Activated CD4-positive, alpha-beta T cell treated with anti-CD3 and anti-CD28 coated beads for 4 hours (primary cell): ENCODE measurements around the gene AOPEP.

Experiments used
- DNase-seq, 2 donors: peaks; one replicate each; pipeline ENCODE4 v3.0.0-alpha.2; 2020

AOPEP gene

DNA sequence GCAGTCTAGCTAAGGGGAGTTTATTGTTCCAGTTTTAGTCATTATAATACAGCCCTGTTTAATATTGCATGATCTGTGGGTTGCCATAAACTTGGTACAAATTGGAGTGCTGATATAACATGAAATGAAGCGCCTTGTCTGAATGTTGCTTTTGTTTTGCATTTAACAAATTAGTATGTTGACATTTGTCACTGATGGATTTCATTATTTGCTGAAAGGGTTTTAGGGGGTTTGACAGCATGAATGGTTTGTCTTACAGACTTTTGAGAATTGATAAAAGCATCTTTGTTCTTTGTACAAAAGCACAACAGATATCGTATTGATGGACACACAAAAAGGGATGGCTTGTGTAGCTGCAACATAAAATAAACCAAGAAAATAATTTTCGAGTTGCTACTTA, 178.3 kb downstream of the AOPEP start:
- DNase-seq: no peak

DNA sequence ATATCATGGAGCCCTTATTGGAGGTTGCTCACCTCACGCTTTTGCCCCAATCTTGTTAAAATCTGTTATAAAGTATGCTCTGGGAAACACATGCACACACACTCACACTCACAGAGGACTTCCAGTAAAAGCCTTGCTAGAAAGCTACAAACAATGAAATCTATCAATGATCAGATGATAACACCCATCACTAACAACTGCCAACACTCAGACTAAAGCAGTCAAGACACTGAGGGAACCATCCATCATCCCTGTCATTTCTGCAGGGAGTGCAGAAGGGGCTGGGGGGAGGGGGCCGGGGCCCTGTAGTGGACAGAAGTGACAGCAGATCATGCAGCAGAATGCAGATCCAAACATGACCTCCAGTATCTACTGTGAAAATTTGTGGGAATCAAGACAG, 179.1 kb downstream of the AOPEP start:
- DNase-seq: no peak

DNA sequence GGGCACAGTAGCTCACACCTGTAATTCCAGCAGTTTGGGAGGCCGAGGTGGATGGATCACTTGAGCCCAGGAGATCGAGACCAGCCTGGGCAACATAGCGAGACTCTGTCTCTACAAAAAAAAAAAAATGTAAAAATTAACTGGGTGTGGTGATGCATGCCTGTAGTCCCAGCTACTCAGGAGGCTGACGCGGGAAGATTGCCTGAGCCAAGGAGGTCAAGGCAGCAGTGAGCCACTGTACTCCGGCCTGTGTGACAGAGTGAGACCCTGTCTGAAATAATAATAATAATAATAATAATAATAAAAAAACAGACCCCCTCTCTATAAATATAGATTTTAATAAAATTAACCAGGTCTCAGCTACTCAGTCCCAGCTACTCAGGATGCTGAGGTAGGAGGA, 179.7 kb downstream of the AOPEP start:
- no peak for DNase-seq

DNA sequence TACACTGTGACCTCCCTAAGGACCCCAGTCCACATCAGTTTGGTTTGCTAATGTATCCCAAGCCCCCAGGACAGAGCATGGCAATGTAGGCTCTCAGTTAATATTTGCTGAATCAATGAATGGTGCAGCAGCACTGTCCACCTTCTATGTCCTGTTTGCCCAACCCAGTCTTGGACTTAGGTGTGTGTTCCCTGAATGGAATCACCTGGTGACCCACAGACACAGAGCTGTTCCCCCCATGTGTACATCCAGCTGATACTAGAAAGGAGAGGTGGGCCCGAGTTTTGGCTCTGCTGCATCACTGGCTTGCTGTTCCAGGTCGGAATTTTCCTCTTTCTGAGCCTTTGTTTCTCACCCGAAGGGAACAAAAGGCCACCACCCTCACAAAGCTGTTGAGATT, 180.2 kb downstream of the AOPEP start:
- no peak for DNase-seq

DNA sequence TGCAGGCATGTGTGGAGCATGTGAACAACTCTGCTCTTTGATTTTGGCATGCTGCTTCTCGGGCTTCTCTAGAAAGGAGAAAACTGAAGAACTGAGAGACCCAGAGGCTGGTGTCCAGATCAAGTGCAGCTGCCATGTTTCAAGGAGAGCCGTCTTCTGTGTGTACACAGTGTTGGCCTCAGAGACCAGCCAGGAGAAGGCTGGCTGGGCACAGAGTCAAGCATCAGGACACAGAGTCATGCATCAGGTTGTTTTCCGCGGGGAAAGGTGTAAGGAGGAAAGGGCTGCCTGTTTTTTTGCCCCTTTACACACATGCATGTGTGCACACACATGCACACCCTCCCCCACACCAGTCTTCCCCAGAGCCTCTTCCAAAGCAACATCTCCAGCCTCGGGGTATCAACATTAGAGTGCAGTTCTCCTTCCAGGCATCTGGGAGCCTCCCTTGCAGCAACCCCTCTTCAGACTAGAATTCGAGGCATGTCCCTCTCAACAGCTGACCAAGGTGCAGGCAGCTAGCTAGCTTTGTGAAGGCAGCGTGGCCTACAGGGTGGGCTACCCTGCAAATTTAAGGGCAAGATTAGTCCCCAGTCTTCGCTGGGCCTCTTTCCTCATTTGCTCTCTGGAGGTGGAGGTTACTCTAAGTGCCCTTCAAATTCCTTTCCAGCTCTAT, 180.9 kb downstream of the AOPEP start:
- DNase-seq: no peak

DNA sequence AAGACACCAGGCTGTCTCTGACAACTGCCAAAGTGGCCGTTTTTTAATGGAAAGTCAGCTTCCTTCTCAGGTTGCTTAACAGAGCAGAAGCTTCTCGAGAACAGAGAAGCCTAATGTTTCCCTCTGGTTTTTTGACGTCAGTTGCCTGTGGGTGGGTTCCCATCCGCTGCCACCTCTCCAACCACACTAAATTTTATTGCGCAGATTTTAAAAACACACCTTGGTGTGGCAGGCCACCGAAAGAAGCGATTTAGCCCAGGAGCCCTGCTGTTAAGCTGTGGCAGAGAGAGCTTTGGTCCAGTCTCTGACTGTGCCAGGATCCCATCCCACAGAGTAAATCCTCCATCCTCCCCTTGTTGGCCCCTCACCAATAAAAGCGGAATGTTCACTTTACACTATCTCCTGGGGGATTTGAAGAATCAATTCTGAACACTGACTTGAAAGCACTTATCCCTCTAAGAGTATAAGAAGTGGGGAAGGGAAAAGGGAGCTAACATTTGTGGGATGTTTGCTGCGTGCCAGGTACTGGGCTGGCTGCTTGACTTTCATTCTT, 181.6 kb downstream of the AOPEP start:
- DNase-seq: no peak

DNA sequence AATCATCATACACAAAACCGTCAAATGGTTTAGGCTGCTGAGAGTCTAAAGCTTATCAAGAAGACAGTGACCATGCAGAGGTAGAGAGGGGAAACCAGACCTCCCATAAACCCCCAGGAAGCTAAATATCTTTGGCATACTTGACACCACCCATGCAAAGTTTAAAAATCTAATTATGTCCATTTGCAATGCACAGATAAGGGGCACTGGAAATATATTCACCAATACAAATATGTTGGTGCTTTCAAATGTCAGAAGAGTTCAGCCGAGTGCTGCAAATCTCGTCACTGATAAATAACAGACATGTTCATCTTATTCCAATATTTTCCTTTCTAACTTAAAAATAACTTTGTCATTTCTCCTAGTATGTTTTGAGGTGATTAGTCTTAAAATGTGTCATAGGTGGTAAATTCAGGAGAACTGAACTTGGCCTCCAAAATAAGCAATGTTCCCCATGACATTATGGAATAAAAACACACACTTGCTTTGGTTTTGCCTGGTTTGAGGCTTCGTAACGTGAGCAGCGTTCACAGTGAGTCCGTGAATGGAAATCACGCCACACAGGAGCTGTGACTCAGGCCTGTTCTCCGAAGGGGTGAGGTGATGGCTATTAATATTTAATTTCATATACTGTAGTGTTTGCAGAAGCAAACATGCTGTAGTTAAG, 182.2 kb downstream of the AOPEP start:
- DNase-seq: no peak

DNA sequence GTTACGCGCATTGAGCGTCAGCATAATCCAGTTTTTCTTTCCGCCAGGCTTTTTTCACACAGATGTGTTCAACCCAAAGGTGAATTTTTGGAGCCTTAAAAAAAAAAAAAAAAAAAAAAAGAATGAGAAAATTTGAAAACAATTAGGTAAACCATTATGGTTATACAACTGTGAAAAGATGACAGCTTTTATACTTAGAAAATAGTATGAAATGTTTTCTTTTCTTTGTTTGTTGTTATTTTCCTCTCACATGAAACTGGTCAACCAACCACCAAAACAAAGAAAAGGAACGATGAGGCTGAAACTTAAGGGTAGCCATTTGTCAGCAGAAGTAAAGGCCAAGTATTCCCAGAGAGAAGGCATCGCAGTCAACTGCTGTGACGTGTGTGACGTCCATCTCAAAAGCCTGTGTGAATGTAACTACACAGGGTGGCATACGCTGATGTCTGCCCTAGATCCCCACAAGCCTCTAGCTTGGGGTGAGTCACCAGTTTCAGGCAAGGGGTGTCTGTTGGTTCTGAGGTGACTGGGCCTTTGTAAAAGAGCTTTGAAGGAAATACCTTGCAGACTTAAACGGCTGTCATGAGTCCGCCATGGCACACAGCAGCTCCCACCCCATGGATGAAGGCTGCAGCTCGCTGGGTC, 182.9 kb downstream of the AOPEP start:
- DNase-seq: no peak

DNA sequence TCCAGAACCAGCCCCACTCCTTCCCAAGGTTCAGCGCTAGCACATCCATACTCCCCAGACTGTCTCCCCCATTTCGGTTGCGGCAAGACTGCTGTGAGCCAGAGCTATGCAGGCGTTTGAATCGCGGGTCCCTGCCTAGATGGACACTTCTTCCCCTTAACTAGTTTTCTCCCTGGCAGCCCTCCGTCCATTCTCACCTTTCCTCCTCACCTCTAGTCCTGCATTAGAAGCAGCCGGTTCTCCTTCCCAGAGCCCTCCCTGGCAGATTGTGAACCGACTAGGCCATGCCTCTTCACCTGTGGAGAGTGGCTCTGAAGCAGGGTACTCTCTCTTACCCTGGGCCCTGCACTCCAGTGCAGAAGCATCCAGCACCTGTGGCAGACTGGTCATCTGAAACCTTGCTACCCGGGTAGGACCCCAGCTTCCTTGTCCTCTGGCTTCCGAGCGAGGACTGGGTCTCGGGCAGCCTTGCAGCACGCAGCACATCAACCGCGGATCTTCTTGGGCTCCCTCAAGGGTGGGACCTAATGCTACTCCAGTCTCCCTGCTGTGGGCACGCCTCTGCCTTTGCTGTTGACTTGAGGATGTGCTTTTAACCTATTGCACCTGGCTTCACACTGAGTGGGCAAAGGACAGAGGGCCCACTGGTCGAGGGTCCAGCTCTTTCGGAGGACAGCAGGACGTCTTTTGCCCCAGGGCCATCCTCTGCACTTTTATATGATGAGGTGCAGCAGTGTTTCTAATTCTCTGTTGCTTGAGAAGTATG, 183.6 kb downstream of the AOPEP start:
- DNase-seq: no peak

DNA sequence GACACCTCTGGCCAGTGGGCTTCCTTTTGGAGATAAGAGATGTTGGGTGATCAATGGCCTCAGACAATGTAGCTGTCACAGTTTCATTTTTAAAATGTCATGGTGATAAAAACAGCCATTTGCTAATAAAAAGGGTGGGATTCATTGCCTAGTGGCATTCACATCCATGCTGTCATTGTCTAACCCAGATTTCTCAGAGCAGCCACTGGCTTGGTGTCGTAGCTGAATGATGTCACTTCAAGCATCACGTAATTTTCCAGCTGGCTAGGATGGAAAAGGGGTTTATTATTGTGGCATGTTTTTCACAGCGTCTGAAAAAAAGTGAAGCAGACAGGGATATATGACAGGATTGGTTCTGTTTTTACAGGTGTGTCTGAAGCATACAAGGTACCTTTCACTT, 184.7 kb downstream of the AOPEP start:
- no peak for DNase-seq

DNA sequence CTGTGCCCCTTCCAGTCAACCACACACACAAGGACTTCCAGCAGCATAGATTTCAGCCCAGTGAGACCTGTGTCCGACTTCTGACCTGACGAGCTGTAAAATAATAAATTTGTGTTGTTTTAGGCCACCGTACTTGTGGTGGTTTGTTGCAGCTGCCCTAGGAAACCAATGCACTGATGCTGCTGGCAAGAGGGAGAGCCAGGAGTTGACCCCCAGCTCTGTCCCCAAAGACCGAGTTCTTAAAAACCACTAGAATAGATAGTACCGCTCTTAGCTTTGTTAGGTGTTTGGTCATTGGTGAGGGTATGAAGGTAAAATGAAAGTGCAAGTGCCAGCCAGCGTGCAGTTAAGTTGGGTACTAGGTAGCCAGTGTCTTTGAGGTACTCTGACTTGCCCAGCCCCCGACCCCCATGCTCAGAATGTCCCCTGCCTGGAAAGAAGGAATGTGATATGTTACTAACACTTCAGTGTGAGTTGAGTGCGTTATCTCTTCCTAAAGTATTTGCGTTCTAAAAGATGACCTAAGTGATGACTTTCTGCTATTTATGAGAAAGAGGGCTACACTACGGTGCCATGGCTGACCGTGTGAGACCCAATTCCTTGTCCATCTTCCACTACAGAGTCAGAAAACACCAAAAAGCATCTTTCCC, 185.6 kb downstream of the AOPEP start:
- no peak for DNase-seq

DNA sequence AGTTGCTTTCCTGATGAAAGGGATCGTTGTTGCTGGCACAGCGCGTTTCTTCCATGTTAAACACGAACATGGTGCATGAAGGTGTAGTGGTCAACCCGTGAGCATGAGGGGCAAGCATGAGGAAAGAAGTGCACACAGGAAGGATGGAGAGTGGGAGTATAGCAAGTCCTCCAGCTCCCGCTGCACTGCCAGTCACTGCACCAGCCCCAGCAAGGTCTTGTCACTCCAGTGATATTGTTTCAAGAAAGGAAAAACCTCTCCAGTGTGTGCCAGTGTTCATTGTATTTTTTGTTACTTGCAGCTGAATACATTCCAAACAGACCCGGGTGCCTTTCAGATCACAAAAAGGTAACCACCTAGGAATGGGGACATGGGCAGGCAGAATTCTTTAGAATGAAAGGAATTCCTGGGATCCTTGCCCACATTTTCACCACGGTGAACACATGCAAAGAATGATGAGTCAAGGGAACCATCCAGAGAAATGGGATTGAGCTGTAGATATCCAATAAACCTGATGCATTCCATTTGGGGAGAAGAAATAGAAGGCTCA, 186.3 kb downstream of the AOPEP start:
- DNase-seq: no peak

DNA sequence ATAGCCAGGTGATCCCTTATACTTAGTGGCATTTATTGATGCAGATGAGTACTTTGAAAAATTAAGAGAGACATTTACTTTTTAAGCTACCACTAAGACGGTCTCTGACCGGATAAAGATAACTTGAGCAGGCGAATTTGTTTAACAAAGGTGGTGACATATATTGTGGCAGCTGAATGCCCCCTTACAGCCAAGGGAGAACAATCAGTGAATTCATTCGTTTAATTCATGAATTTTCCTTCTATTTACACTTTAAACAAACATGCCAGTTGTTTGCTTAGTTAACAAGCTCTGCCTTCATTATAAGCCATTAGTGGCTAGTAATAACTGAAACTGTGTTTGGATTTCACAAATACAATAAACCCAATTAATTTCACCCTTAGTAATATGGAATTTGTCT, 187.1 kb downstream of the AOPEP start:
- DNase-seq: no peak

DNA sequence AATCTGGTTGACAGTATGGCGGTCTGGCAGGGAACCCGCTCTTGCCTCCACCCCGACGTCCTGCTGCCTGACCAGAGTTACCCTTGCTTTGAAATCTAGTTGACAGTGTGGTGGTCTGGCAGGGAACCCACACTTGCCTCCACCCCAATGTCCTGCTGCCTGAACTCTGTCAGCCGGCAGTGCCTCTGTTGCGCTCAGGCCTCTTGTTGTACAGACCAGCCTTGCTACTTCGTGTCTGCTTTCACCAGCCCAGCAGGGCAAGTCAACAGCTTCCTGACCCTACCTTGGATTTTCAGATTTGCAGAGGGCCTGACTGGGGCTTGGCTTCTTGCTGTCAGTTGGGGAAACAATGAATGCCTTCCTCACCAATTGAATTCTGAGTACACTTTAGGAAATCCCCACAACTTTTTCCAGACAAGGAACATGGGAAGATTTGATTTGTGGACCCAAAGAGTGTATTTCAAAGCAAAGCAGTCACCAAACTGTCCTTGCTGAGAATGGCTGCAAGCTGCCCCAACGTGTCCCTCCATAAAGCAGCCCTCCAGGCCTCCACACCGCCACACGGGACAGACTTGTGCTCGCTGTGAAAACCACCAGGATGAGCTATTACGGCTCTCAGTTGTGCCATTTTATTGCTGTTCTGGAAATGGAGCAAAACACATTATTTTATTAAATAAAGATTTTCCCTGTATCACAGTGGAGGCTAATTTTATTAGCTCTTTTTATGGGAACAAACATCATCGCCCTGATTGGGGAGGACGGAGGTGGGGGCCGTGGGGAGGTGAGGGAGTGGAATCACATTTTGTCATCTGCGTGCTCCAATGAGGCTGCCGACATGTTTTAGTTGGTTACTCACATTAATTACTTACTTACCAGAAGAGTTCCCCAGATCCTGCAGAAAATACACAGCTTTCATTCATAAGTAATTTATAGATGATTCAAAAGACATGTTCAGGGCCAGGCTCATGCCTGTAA, 189.3 kb downstream of the AOPEP start:
- DNase-seq: no peak

DNA sequence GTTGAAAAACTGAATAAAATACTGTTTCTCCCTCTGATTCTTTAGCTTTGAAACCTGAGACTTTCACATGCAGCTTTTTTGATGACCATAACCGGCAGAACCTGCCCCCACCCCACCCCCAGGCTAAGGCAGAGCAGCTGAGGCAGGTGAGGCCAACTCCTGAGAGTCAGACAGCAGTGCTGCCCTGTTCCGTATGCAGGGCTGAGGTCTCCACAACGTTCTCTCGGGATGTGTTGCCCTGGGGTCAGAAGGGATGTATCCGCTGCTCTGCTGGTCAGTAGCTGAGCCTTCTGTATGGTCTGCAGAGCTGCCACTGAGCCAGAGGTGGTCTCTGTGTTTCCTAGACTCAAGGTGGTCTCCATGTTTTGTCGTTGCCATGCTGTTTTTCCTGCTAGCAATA, 190.5 kb downstream of the AOPEP start:
- DNase-seq: no peak

DNA sequence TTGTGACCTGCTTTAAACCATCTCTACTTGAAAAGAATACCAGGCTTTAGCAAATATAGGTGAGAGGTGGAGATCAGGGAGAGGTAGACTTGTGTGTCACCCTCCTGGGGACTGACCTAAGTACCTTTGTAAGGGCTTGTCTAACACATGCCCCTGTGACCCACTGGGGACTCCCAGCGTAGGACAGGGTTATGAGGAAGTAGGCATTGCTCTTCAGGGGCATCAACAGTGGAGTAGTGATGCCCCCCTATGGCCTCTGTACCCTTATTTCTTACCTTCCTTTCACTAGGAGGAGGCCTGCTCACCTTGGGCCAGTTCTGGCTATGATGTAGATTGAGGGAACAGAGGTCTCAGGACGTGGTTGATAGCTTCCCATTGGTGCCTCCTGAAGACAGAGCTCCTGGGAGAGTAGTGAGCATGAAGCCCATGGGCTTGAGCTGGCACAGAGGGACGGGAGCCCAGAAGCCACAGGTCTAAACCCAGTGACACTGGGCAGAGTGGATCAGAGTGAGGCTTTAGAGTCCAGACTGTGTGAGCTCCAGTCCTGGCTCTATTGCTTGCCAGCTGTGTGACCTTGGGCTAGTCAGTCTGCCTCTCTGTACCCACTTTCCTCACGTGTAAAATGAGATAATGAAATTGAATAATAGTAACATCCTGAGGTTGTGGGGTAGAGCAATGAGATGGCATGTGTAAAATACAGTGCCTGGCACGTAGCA, 191.7 kb downstream of the AOPEP start:
- no peak for DNase-seq

DNA sequence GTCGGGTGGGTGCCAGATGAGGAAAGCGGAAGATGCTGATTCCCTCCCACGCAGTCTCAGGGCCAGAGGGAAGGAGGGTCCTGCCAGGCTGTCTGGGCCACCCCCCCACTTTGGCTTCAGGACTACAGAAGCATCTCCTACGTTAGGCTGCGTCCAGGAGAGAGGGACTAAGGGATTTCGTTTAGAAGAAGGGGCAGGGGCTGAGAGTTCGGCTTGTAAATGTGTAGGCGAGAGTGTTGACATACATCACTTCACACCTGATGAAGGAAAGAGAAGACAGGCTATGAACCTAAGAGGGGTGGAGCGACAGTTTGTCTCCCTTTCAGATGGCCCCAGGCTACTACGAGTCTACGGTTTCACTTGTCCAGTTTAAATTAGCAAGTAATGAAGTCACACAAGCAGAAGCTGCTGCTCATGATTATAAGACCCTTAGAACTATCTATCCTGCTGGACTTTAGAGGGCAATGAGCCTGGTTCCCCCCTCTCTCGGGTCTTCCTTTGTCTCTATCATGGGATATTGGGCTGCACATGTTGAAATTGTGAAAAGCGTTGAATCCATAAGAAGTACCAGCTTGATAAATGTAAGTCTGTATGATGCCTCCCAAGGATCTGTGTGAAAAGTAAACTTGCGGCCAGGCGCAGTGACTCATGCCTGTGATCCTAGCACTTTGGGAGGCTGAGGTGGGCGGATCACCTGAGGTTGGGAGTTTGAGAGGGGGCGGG, 193.0 kb downstream of the AOPEP start:
- DNase-seq: no peak

DNA sequence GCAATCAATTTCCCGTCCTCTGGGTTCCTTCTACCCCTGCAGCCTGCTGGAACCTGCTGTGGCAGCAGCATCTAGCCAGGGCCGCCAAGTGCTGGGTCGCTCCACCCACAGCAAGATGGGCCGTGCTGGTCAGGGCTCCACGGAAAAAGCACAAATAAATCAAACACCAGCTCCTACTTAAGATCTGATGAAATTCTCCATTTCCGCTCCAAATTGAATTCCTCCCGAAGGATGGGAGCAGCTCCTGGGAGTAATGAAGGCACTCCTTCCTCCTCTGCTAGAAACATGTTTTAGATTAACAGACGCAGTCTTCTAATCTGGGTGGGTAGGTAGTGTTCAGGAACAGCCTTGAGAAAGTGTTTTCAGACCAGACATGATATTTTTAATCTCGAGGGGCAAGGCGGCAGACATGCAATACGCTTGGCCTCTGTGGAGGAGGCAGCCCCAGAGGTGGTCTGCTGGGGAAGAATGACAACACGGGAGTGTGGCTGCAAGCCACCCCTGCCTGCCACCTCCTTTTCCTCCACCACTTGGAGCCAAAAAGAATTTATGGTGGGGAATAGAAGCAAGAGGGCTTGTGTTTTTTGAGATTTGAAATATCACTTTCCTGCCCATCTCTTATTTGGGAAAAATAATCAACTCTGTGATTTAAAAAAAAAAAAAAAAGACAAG, 194.1 kb downstream of the AOPEP start:
- no peak for DNase-seq

DNA sequence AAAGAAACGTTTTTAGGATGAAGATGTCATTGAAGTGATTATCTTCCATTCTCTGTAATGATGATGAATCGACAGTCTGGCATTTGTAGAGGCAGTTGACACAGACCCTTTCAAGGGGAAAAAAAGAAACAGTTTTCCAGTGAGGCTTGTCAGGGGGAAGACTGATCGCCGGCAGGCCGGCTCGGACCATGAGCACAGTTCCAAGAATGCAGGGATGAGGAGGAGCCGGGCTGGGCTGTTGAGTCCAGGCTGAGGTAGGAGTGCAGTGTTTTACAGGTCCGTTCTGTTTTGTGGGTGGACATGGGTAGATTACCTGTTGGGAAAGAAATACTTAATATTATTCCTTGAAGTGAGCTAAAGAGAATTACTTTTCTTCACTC, 194.6 kb downstream of the AOPEP start:
- DNase-seq: no peak
